ENCODE measurements around the gene LANCL1.
"Not testable (repeated sequence)": the region's sequence is repeated elsewhere in the genome, so short reads cannot be mapped to it uniquely, and the experiment has no call there.

The LANCL1 gene

GRCh38 chr2:210458395-210458794 is 18.2 kb downstream of the LANCL1 start:
- DNase-seq, result no peak

- DNase-seq, result no peak
Observed at GRCh38 chr2:210456571-210456970, 20.0 kb downstream of the LANCL1 start.

DNA sequence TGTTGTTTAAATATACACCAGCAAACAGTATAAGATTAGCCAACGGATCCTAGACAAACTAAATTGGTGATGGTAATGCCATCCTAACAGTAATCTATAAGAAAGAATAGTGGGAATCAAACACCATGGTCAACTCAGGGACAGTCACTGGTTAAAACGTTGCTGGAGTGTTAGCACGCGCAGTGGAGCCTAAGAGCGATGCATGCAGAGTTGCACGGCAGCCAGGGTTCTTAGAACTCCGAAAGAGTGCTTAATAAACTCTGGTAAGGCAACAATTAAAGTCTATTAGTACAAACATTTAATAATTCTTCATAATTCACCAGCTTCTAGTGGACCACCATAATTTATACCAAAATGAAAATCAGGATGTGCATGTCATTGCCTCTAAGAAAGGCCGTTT is 22.2 kb downstream of the LANCL1 start:
- no peak for DNase-seq

DNA sequence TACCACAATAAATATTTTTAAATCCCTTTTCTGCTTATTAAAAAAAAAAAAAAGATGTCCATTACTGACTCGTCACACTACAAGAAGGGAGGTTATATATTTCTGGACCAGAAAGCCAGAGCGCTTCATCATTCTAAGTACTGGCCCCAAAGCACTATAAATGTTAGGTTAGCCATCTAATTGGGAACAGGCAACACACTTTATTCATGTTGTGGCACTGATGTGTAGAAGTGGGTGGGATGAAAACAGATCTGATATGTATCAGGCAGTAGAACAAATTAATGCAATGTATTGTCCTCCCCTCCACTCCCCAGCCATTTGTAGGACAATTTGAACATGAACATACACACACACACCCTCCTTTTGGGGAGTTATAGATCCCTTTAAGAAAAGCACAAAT is 24.4 kb downstream of the LANCL1 start:
- no peak for DNase-seq

DNA sequence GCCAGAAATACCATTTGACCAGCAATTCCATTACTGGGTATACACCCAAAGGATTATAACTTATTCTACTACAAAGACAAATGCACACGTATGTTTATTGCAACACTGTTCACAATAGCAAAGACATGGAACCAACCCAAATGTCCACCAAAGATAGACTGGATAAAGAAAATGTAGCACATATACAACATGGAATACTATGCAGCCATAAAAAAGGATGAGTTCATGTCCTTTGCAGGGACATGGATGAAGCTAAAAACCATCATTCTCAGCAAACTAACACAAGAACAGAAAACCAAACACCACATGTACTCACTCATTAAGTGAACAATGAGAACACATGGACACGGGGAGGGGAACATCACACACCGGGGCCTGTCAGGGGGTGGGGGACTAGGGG is 25.6 kb downstream of the LANCL1 start:
- not testable (repeated sequence) for DNase-seq

- no peak for DNase-seq
Observed at GRCh38 chr2:210445732-210446131, 30.8 kb downstream of the LANCL1 start.

DNA sequence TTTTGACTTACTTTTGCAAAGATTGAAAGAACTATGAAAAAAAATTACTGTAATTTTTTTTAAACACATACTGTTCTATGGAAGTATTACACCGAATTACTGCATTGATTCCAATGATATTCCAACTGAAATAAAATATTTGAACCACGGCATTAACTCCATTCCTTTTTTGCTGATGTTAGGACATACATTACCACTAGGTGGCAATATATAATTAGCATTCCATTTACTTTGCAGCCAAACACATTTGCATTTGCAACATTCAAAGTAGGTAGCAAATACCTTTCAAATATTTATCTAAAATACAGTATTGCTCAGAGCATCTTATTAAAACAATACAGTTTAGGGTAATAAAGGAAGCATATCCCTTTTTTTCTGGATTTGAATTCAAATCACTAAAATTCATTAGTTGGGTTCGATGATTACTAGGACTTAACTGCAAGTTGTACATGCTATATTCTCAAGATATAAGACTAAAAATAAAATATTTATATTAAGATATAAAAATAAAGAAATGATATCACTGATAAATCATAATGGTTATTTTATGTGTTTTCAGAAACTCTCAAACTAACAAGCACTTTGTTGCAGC is 31.3 kb downstream of the LANCL1 start:
- no peak for DNase-seq

- DNase-seq, result no peak
Observed at GRCh38 chr2:210443527-210443926, 33.0 kb downstream of the LANCL1 start.

- DNase-seq, result no peak
Observed at GRCh38 chr2:210442878-210443277, 33.7 kb downstream of the LANCL1 start.

DNA sequence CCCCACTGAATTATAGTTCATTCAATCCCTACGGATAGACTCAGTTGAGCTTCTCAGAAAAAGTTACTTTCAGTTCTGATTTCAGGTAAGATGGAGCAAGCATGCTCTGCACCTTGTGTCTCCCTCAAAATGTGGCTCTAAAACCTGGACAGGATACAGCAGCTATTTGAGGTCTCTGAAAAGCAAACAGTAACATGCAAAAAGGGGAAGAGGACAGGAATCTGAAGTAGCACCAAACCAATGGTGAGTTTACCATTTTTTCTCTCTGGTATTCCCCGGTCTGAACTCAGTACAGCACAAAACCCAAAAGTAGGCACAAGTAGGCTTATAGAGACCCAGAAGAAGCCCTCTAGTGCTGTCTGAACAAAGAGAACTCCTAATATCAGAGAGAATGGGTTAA is 34.1 kb downstream of the LANCL1 start:
- DNase-seq, result no peak

GRCh38 chr2:210440206-210440605 is 36.4 kb downstream of the LANCL1 start:
- DNase-seq, result no peak

DNA sequence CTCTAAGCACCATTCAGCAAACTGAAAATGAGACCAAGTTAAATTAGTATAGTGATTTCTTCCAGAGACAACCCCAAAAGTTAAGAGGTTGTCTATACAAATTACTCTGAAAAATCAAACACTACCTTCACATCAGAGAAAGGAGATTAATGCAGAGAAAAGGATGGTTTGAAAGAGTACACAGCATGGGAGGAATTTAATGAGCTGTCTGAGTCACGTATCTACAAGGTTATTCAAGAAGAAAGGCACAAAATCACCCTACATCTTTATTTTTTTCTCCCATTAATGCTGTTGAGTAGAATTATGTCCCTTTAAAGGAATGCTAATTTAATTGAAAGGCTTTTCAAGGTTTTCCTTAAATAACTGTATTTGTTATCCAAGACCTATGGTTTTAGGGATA is 41.1 kb downstream of the LANCL1 start:
- DNase-seq, result no peak

DNA sequence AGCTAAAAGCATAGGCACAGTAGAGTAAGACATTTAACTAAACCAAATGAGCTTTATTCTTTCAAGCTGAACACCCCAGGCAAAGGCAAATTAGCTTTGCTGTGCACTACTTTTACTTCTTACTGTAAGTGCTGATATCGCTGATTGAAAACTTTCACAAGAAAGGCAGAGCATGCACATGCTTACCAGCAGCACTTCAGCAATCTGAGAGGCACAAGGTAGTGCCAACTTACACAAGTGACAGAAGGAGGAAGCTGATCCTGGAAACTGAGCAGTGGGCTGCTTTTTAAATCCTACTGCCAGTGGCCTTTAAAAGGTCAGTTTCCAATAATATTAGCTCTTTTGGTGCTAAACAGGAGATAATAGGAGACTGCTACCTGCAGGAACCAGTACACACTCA is 43.9 kb downstream of the LANCL1 start:
- no peak for DNase-seq

- no peak for DNase-seq
Observed at GRCh38 chr2:210429403-210430137, 47.0 kb downstream of the LANCL1 start.

GRCh38 chr2:210428393-210429179 is 48.0 kb downstream of the LANCL1 start:
- DNase-seq, result no peak

GRCh38 chr2:210427309-210427708 is 49.2 kb downstream of the LANCL1 start:
- not testable (repeated sequence) for DNase-seq

DNA sequence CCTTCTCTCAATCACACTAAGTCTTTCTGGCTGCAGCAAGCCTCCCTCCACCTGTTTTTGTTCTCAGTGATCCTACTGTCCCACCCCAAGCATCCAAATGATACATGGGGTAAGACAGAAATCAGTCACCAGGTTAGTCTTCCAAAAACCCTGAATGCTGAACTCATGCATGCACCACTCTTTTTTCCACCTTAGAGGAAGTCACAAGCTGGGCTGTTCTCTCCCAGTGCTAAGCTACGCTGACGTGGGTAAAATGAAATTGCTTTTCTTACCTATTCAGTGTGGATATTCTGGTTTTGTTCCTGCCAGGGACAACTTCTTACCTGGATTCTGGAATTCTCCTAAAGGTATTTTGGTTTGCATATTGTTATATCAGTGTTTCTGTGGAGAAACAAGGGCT is 54.2 kb downstream of the LANCL1 start:
- DNase-seq, result no peak

GRCh38 chr2:210421916-210422315 is 54.6 kb downstream of the LANCL1 start:
- no peak for DNase-seq

GRCh38 chr2:210412660-210413059 is 63.9 kb downstream of the LANCL1 start:
- DNase-seq, result no peak

- no peak for DNase-seq
Observed at GRCh38 chr2:210410542-210410941, 66.0 kb downstream of the LANCL1 start.

GRCh38 chr2:210399440-210400041 is 77.0 kb downstream of the LANCL1 start:
- no peak for DNase-seq

- no peak for DNase-seq
Observed at GRCh38 chr2:210392469-210392881, 84.1 kb downstream of the LANCL1 start.

GRCh38 chr2:210389856-210390255 is 86.7 kb downstream of the LANCL1 start:
- no peak for DNase-seq

DNA sequence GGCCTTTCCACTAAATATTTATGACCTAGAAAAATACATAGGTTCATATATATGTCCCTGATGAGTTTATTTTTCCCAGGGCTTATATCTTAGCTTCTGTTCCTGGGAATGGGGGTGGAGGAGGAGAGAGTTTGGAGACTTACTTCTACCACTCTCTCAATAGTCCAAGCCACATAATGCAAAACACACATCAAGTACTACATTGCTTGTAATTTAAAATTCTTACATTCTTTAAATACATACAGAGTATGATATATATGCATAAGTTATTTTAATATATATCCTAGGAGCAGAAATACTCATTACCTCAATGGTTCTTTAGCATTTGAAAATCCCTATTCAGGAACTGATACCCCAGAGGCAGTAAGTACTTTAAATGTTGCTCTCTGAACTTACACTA is 88.4 kb downstream of the LANCL1 start:
- no peak for DNase-seq
